GM19324 (cell line): ENCODE data around the gene HYAL3.

ENCODE experiments used
- ATAC-seq: cut with Tn5 transposase; IDR thresholded peaks from one replicate; pipeline ENCODE4 v1.9.1; 2021; ENCODE audit warnings: mild to moderate bottlenecking, moderate library complexity; ENCODE audit not compliant: unreplicated experiment, low FRiP score

Gene HYAL3

DNA sequence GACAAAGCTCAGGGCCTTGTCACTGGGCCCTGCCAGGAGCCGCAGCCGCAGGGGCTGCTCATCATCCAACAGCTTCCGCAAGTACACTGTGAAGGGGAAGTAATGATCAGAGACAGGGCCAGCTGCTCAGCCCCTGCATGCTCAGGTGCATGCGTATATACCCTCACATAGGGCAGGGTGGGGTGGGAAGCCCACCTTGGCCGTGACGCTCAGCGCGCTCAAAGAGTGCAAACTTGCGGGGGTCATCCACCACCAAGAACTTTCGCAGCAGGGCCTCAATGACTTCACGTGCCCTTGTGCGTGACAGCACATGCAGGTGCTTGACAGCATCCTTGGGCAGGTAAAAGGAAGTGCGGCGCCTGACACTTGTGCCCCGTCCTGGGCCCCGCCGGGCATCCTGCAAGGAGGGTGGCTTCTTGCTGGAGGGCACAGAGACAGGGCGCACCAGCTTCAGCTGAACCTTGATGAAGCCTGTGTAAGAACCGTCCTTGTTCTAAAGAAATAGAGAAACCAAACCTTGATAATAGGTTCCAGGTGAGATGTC lies 32.2 kb upstream of the HYAL3 start:
- ATAC-seq = no peak

DNA sequence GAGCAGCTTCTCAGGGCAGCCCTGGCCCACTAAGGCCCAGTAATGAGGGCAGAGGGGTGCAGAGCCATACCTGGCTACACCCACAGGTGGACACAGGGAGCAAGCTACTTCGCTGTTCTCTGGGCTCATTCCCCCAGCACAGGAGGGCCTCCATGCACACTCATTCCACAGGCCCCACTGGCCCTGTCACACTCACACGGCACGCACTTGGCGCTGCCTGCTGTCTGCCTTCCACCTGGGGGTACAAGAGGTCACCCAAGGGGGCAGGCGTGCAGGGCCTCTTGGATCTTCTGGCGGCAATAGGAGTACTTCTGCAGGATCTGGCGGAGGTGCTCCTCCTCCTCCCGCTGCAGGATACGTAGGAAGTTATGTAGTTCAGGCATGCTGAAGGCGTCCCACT lies 31.1 kb upstream of the HYAL3 start:
- no peak for ATAC-seq

DNA sequence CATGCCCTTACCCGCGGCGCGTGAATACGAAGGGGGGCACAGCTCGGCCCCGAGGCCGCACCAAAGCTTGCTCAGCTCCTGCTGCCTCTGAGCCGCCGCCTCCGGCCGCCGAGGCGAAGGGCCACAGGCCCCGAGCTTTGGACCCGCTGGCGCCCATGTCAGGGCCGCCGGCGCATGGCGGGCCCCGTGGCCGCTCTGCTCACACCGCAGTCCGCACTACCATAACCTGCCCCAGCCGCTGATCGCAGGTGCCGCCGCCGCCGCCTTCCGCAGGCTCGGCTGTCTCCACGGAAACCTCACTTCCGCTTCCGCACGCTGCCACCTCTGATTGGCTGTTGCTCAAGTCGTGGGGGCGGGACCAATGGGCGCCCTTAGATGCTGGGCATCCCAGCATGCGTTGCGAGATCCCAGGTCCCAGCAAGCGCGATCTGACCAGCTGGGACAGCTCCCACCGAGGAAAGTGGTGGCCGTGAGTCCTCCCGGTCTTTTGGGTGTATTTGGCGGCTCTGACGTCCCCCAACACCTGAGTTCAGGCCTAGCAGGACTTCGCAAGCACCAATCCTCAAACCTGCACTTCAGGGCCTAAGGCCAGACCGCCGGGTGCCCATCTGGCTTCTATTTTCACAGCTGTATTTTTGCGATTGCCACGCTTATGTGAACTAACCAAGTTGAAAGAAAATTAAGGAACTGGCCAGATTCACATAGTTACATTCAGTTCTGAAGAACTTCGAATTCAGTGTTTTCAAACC lies 28.9 kb upstream of the HYAL3 start, which contains the start of gene TUSC2:
Gene TUSC2, minus strand, starts transcription at position 281 of the 749 bp plus-strand sequence. Its CDS starts 124 bp downstream, at position 157.
- ATAC-seq = peak; percentile 80

DNA sequence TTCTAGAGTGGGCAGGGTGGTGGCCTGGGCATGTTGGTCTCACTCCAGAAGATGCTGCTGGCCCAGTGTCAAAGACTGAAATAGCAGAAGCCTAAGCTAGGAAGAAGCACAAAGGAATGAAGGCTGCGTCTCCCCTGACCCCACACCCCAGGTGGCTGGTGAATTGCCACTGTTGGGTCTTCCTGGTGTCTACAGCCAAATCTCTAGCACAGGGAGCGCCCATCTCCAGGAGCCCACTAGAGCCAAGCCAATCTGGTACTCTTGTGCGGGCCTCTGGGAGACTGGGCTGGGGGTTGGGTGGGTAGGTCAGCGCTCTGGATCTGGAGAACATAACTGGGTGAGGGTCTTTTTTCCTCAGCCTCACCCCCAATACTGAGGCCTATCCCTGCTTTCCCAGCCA lies 27.9 kb upstream of the HYAL3 start:
- ATAC-seq = no peak

DNA sequence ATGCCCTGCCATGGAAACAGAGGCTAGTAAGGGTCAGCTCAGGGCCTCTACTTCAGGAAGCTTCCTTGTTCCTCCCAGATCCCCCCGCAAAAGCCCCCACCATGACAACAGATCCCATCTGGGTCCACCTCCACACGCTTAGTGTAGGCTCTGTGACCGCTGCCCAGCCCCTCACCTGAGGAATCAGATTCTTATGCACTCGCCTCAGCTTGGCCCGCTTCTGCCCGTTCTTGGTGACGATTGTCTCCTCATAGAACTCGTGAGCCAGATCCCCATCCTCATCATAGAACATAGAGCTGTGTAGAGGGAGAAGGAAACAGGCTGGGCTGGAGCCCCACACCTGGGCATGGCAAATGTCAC lies 27.0 kb upstream of the HYAL3 start:
- ATAC-seq = no peak

DNA sequence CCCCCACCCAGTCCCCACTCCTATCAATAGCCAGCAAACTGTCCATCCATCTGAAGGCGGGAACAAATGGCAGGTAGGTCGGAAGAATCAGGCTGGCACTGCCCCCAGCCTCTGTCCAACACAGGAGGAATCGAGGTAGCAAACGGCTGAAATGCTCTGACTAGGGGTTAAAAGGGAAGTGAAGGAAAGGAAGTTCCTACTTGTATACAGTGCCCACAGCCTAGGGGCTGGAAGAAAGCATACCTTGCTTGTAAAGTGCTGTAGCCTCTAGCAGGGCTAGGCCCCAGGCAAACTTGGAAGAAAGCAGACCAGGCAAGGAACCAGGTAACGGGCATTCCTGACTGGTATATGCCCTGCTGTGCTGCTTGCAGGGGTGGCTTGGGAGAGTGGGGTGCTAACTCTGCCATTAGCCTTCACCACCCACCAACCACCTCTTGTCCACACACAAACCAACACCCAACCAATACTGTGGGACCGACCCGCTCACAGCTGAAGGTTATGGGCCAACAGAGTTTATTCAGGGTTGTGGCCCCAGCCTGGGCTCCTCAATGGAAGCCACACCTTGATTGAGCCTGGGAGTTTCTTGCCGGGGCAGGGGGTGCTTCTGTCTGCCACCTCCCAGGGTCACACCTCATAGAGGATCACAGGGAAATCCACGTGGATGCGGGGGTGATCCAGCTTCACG lies 26.4 kb upstream of the HYAL3 start:
- ATAC-seq = no peak

DNA sequence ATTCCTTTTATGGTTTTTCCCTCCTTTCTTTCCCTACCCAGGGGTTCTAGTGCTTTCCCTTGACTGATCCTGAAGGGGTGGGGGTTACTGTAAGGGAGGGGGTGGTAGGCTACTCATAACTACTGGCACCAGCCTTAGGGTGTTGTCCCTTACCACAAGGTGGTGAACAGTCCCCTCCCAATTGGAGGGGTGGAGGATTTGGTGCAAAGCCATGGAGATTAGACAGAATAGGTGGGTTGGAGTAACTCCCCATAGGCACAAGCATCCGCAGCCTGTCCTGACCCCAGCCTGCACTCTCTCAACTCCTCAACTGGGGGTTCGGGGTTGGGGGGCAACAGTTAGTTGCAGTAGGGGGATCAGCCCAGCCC lies 25.9 kb upstream of the HYAL3 start:
- no peak for ATAC-seq

DNA sequence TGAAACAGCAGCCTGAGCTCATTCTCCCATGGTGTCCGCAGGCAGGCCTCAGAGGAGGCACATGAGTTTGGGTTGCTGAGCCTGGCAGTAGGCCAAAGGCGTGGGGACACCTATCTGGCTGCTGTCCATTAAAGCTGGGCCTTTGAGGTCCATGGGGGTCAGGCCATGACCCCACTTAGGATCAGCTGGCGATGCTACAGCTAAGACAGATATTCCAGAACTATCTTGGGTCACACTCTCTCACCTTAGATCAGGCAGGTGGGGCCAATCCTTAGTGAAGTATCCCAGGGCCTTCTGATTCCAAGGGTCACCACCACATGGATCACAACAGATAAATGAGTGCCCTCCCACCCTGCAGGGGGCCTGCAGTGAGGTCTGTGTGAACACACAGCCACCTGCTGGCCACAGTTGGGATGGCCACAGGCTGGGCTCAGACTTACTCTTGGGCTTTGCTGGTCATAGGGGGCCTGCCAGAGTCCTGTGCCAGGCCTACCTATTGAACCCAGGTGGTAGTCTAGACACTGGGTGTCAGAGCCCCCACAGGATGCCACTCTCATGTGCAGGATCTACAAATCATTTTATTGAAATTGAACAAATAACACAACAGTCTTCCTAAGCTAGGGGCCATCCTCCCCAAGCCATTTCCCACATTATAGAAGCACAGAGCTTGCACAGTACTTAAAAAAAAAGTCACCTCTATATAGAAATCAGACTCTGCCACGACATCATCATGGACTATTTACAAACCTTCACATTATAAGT lies 25.3 kb upstream of the HYAL3 start:
- ATAC-seq = no peak

DNA sequence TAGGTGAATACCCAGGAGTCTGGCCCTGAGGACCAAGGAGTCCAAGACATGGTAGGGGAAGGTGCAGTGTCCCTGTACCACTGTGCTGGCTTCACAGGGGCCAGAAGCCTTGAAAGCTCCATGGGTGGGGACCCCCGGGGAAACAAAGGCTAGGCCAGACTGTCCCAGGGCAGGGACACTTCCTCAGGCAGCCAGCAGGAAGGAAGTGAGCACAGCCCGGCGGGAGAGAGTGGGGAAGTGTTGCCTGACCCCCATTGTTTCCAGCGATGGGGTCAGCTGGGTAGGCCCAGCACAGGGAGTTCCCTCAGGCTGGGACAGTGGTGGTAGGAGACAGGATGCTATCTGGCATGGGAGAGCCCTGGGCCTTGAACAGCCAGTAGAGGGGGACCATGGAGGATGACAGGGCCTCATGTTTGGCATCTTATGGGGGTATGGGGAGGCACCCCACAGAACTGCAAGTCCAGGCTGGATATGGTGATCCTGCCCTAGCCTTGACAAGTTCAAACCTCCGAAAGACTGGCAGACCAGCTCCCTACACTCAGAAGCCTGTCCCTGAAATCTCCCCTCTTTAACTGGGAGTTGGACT lies 24.5 kb upstream of the HYAL3 start:
- no peak for ATAC-seq

DNA sequence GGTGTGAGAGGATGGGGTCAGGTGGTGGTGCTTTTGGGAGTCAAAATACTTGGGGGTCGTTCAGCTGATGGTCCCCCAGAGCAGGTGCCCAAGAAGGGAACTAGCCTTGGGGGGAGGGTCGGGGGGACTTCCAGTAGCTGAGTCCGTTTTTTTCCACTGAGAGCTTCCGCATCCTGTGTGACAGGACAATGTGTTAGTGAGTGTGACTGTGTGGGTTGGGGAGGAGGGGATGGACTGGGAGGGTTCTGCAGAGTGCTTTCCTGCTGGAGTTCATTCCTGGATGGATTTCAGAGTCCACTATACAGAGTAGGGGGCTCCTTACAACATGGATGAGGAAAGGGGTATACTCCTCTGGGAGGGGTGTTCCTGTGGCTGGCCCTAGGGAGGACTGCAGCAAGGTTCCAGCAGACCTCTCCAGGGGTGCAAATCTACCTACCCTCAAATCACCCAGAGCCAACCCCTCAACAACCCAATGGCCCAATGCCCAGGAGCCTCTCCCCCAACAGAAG lies 23.9 kb upstream of the HYAL3 start:
- ATAC-seq = no peak

DNA sequence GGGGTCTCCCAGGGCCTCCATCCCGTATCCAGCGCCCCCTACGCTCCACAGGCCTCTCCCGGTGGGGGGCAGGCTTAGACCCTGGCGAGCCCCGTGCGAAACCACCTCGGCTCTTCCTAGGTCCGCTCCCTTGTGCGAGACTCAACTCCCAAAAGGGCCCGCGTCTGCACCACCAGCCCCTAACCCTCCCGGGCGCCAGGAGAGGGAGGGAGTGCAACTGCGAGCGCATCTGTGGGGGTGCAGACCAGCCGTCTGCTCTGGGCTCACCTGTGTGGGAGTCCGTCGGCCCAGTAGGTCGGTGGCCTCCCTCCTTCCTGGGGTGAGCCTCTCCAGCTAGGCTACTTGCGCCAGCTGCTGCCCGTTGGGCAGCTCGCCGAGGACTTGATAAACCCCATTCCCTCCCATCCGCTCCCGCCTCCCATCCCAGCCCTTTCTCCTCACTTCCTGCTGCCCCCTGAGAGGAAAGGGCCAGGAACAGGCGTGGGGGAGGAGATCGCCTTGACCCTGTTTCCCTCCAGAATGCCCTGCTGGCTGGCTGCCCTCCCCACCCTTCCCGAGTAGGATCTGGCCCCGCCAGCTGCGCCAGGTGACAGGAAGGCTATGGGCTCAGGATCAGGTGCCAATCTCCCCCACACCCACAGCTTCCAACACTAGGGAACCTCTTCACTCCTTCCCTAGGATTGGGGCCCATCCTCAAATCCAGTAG lies 23.3 kb upstream of the HYAL3 start, which contains the start of gene HYAL2:
Gene HYAL2, minus strand, starts transcription at position 360 of the 706 bp plus-strand sequence. CDS start 2,256 bp downstream, outside the sequence.
- no peak for ATAC-seq

DNA sequence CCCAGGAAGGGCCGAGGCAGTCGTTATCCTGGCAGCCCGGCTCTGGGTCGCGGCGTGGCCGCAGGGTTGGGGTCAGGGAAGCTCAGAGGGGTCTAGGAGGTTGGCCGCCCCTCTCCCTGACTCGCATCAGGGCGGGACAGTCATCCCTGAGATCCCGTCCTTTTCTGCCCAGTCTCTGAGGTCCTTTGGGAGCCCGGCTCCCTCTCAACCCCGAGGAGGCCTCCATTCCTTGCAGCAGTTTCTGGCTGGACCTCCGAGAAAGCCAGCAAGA lies 22.8 kb upstream of the HYAL3 start:
- no peak for ATAC-seq

DNA sequence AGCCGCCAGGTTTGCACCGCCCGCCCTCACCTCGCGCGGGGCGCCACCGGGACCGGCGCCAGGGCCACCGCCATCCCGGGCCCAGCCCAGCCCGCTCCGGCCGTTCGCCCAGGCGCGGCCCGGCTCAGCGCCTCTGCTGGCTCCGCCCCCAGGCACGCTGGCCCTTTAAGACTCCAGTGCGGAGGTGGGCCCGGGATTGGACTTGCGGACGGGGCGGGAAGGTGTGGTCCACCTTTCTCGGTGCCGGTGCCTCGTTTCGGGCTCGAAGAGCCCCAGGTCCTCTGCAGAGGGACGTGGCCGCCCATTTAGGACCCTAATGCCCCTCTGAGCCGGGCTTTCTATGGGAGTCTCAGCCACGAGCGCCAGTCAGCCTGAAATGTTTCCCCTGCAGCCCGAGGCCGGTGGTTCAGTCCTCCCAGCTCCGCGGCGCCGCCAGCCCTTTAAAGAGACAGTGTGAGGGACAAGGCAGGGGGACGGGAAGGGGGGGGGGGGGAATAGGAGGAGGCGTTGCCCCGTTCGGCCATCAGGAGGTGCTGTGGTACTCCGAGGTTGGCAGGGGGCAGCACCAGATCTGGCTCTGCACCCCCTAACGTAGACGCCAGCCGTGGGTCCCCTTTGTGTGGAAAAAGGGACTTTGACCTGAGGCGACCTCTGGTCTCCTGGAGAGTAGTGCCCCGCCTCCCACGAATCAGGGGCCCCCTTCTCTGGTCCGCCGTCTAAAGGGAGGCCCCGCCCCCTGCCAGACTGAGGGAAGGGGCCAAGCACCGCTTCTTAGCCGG lies 22.3 kb upstream of the HYAL3 start:
- peak; percentile 83 for ATAC-seq

DNA sequence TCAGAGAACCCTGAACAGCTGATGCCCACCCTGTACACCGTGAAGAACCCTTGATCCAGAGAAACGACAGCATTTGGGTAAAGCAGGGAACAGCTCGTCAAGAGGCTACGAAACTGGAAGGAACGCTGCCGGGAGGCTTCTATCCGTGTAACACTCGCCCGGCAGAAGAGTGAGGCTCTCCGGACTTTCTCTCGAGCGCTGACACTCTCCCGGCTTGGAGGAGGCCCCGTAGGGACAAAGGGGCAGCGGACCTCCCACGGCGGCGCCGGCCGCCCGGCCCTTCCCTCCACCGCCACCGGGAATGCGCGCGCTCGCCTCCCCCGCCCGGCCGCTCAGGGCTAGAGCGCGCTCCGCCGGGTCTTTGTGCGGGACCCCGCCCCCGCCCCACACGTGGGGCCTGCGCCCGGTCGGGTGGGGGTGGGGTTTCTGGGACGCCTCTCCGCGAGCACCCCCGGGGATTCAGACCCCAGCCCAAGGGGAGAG lies 21.7 kb upstream of the HYAL3 start:
- ATAC-seq = peak; percentile 52

DNA sequence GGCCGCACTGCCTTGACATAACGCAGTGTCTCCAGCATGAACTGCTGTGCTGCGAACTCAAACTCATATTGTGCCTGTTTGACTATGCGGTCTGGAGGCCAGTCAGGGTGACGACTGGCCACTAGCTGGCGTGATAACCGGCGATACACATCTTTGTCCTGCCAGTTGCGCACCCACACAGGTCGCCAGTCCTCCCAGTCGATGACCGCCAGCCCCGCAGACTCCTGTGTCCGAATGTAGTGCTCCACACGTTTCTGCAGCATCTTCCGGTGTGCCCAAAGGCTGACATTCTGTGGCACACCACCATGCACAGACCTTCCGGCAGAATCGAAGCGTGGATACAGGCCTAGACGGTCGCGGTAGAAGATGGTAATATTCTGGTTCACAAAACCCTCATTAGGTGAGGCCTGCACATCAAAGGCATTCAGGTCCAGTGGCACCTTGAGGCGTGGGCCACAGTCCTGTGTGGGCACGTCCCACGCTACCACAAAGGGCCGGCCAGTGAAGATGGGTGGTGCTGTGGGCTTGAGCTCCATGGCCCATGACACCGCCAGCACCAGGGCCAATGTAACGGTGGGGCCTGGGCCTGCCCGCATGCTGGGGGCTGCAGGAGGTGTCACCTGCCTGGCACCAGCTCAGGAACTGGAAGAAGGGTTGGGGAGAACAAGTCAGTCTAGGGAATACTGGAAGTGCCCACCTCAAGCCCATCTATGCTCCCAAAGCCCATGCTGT lies 20.9 kb upstream of the HYAL3 start:
- no peak for ATAC-seq

DNA sequence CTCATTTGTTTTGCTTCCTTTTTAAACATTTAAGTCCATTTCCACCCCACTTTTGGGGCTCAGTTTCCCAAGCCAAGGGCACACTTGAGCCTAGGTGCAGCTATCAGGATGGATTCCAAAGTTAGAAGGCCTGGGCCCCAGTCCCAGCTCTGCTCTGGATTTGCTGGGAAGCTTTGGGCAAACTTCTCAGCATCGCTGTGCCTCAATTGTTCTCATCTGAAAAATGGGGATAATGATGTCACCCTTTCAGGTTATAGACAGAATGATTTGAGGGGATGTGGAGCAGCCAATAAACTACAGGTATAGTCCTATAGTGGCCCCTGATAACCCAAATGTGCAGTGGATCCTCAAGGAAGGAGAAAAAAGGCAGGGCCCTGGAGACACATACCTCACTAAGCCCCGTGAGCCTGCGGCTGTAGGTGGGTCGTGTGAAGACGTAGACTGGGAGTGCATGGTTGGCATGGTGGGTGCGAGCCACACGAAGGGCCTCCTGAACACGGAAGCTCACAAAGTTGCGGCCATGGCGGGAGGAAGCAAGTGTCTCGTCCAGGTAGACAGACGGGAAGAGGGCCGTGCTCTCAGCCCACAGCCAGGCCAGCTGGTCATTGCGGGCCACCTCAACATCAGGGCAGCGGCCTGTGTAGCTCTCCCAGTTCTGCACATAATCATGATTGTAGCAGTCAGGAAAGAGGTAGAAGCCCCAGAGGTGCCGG lies 20.1 kb upstream of the HYAL3 start:
- no peak for ATAC-seq

DNA sequence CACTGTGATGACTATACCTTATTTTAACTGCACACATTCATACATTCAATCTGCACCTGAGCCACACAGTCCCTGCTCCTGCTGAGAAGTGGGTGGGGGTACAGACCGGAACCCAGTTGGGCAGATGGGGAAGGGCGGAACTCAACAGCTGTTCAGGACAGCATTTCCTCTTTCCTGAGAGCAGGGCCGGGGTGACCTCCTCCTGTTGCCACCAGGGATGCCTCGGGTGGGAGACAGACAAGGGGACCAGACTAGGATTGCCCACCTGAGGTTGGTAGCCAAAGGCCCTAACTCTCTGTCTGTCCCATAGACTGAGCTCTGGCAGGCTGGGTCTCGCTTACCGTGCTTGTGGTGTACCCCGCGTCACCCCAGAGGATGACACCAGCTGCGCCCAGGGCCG lies 19.4 kb upstream of the HYAL3 start:
- ATAC-seq = no peak

DNA sequence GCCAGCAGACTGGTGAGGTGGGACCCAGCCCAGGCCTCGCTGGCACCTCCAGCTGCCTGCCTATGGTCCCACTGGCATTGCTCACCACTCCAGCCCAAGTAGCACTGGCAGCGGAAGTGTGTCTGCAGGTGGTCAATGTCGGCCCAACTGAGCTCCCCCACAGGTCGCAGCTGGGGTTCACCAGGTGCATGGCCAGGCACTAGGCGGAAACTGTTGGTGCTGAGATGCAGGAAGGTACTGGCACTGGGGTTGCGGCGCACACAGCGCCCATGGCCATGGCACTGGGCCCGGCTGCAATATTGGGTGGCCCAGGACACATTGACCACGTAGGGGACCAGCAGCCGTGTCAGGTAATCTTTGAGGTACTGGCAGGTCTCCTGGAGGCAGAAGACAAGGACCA lies 19.0 kb upstream of the HYAL3 start:
- ATAC-seq = no peak
